HG03097 (cell line): ENCODE measurements around the gene PSMD6.
A peak's percentile ranks its signal among the peaks of the same experiment; 100 is the strongest.

Experiments
- ATAC-seq: cut with Tn5 transposase; IDR thresholded peaks from one replicate; pipeline ENCODE4 v1.9.1; 2021; ENCODE audit not compliant: unreplicated experiment, low FRiP score

The PSMD6 gene

GRCh38 chr3:63963496-63963895 is 59.8 kb downstream of the PSMD6 start:
- ATAC-seq: no peak

GRCh38 chr3:63961891-63962290 is 61.4 kb downstream of the PSMD6 start:
- ATAC-seq: peak; percentile 50
